ENCODE data around the gene PLPP4.

Gene PLPP4

GRCh38 chr10:120517881-120518484, 61.0 kb downstream of the PLPP4 start:
- DNase-seq (ENCODE audit: low spot score), result no peak

DNA sequence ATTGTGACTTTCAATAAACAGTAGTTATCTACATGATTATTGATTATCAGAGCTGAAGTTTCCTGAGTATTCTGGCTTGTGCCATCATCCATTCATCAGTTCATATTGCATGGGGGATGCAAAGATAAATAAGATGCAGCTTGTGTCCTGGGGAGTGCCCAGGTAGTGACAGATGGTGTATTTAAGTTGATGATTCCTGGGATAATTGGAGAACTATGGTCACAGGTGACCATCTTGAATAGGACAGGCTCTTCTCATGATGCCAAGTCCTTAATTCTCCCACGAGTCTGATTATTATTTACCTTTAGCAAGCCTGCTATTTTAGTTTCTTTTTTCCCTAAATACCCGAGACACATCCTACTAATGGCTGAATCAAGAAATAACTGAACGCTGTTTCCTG, 64.9 kb downstream of the PLPP4 start:
- no peak for DNase-seq (ENCODE audit: low spot score)

DNA sequence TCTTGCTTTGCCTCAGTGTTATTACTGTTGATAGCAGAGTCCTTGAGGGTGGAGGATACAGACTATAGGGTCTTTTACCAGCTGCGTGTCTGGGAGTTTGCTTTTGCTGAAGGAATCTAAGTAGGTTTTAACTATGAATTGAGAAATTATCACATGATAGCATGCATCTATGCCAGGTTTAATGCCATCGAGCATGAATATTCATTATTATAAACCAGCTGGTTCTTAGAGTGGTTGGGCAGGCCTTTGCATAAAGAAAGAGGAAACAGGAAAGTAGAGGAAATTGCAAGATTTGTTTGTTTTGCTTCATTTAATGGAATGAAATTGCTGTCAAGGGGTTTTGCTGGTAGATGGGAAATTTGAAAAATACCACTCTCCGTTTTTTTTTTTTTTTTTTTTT, 70.7 kb downstream of the PLPP4 start:
- no peak for DNase-seq (ENCODE audit: low spot score)

GRCh38 chr10:120530699-120531098, 73.7 kb downstream of the PLPP4 start:
- DNase-seq (ENCODE audit: low spot score), result no peak

DNA sequence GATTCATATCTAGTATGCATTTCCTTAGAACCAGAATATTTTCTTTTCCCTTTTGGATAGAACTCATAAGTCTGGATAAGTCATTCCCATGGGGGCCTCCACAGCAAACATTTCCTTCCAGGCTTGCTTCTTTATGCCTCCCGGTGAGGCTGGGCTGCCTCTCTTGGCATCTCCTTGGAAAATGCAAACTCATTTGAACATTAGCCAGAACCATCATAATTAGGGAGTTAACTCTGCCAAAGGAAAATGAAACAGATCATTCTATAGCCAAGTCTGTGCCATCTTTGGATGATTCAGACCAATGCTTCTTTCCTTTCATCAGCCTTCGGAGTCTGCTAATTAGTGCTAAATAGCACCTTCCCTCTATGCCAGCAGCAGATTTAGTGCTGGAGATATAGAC, 81.1 kb downstream of the PLPP4 start:
- DNase-seq (ENCODE audit: low spot score), result no peak

- DNase-seq (ENCODE audit: low spot score), result no peak
Measured at GRCh38 chr10:120539076-120539475, 82.0 kb downstream of the PLPP4 start.

- no peak for DNase-seq (ENCODE audit: low spot score)
Measured at GRCh38 chr10:120540486-120540885, 83.5 kb downstream of the PLPP4 start.

GRCh38 chr10:120541984-120542383, 85.0 kb downstream of the PLPP4 start:
- no peak for DNase-seq (ENCODE audit: low spot score)

- DNase-seq (ENCODE audit: low spot score), result no peak
Measured at GRCh38 chr10:120542591-120542990, 85.6 kb downstream of the PLPP4 start.

DNA sequence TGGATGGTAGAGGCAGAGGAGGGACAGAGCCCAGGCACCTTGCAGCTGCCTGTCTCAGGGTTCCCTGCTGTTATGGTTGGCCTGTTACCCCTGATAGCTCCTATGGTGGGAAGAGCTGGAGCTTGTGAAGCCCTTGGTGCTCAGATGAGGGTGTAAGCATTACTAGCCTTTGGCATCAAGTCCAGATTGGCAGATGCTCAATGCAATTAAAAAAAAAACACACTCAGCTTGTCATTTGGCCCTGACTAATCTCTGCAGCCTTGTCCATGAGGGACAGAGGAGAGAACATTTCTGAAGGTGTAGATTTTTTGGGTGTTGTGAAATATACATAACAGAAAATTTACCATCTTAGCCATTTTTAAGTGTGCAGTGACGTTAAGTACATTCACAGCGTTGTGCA, 86.3 kb downstream of the PLPP4 start:
- DNase-seq (ENCODE audit: low spot score), result no peak

GRCh38 chr10:120548210-120548609, 91.2 kb downstream of the PLPP4 start:
- DNase-seq (ENCODE audit: low spot score), result no peak

- no peak for DNase-seq (ENCODE audit: low spot score)
Measured at GRCh38 chr10:120552262-120552661, 95.2 kb downstream of the PLPP4 start.

GRCh38 chr10:120553911-120554310, 96.9 kb downstream of the PLPP4 start:
- no peak for DNase-seq (ENCODE audit: low spot score)

DNA sequence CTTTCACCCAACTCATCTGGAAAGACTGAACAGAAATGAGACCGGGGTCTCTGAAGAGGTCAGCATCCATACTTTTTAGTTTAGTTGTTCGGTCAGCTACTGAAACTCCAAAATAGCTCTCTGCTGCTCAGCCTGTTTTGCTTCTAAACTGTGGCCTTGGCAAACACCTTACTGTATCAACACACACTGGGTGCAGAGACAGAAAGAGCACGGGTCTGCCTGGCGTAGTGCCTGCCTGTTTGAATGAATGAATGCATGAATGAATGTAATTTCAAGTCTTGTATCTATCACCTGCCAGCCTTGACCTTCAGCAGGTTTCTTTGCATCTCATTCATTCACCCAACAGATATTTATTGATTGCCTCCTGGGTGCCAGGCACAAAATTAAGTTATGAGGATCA, 98.4 kb downstream of the PLPP4 start:
- DNase-seq (ENCODE audit: low spot score), result no peak

GRCh38 chr10:120555842-120556532, 99.0 kb downstream of the PLPP4 start:
- DNase-seq (ENCODE audit: low spot score), result no peak

DNA sequence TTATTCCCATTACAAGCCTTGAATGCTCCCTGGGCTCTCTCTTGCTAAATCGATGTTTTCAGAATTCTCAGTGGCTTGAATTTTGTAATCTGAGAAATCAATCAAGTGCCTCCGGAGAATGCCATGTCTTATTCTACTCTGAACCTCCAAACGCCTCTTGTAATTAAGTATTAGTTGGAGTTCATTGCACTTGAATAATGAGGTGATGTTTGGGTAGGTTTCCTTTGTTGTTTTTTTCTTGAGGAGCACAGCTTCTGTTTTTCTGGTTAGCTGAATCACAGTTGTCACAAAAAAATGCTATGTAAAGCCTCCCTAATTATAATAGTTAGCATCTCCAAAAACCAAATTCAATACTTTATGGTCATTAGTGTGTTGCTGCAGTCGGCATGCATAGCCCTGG, 100.3 kb downstream of the PLPP4 start:
- no peak for DNase-seq (ENCODE audit: low spot score)

DNA sequence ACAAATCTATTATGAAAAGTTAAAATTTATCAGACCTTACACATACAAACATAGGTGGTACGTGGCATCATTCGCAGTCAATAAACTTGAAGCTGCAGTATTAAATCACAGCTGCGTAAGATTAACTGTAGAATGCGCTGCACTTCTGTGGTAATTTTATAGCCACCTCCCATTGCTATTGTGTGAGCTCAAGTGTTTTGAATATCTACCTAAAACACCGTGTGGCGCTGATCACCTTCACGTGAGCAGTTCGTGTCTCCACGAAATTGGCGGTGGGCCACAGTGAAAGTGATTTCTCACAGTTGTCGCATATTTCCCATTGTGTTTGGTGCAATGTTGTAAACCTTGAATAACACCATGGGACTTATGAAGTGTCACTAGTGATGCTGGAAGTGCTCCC, 102.8 kb downstream of the PLPP4 start:
- no peak for DNase-seq (ENCODE audit: low spot score)

- DNase-seq (ENCODE audit: low spot score), result no peak
Measured at GRCh38 chr10:120562956-120563355, 105.9 kb downstream of the PLPP4 start.

DNA sequence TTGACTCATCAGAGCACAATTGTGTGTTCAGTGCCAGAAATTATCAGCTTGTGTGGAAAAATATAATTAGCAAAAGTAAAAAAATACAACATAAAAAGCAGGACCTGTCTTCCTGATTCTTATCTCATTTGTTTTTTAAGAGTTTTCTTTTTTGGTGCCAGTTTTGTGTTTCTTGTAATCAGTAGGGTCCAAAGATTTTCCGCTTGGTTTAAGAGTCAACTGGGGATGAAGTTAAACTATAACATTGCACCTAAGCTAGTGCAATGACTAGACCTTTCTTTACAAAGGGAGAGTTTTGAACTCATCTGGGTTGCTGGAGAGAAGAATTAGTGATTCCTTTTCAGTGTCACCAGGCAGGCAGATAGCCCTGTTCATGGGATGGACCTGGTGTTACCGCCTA, 113.4 kb downstream of the PLPP4 start:
- no peak for DNase-seq (ENCODE audit: low spot score)

GRCh38 chr10:120571266-120571665, 114.2 kb downstream of the PLPP4 start:
- no peak for DNase-seq (ENCODE audit: low spot score)

- DNase-seq (ENCODE audit: low spot score), result no peak
Measured at GRCh38 chr10:120572307-120572706, 115.3 kb downstream of the PLPP4 start.

GRCh38 chr10:120573355-120573754, 116.3 kb downstream of the PLPP4 start:
- no peak for DNase-seq (ENCODE audit: low spot score)

- DNase-seq (ENCODE audit: low spot score), result no peak
Measured at GRCh38 chr10:120574981-120575380, 118.0 kb downstream of the PLPP4 start.

DNA sequence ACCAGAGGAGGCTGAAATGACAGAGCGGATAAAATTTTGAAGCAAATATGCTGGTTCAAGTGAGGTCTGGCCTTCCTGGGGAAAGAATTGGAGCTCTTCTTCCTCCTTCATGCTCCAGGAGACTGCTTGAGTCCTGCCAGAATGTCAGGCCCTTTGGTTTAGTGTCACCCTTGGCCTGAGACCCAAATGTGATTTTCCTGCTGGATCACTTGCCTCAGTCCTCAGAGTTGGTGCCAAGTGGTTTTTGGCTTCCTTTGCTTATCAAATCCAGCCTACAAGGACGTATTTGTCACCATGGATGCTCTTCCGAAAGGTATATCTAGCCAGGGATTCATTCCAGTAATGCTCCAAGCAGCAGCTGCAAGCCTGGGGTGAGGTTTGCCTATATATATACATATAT, 118.4 kb downstream of the PLPP4 start:
- no peak for DNase-seq (ENCODE audit: low spot score)
